ENCODE measurements around the gene SC5D.
A peak's percentile ranks its signal among the peaks of the same experiment; 100 is the strongest.

Gene SC5D

DNA sequence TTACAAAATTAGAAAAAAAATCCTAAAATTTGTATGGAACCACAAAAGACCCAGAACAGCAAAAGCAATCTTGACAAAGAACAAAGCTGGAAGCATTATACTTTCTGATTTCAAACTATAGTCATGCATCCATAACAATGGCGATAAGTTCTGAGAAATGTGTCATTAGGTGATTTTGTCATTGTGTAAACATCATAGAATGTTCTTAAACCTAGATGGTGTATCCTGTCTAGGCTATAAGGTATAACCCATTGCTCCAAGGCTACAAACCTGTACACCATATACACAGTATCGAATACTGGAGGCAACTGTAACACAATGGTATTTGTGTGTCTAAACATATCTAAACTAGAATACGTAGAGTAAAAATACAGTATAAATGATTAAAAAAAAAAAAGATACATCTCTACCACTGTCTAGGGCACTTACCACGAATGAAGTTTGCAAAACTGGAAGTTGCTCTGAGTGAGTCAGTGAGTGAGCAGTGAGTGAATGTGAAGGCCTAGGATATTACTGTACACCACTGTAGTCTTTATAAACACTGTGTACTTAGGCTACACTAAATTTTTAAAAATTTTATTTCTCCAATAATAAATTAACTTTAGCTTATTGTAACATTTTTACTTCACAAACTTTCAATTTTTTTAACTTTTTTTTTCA is 18.1 kb upstream of the SC5D start:
- CTCF ChIA-PET: no interaction called here
- Histone ChIP-seq H3K27ac (ENCODE audit: extremely low read depth, low read depth, low read length) (no peak overlapping the region), H3K4me1 (ENCODE audit: control insufficient read depth, insufficient read depth, low read length) (no peaks in the 10 kb centered on the region), H3K4me3 (ENCODE audit: low read depth, low read length) (no peak overlapping the region), H3K36me3 (ENCODE audit: control insufficient read depth in 2 of 2, insufficient read depth in 1 of 2, low read length in 2 of 2) (no peaks in the 10 kb centered on the region), H3K9me3 (ENCODE audit: control insufficient read depth, insufficient read depth, low read depth, low read length) (no peaks in the 10 kb centered on the region)
- POLR2A ChIA-PET: no interaction called here
- TF ChIP-seq, protein P1, sequence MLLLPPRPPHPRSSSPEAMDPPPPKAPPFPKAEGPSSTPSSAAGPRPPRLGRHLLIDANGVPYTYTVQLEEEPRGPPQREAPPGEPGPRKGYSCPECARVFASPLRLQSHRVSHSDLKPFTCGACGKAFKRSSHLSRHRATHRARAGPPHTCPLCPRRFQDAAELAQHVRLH (tag by site-specific recombination; IDR thresholded peaks at IDR 0.05): no peak
- TF ChIP-seq, protein P2, sequence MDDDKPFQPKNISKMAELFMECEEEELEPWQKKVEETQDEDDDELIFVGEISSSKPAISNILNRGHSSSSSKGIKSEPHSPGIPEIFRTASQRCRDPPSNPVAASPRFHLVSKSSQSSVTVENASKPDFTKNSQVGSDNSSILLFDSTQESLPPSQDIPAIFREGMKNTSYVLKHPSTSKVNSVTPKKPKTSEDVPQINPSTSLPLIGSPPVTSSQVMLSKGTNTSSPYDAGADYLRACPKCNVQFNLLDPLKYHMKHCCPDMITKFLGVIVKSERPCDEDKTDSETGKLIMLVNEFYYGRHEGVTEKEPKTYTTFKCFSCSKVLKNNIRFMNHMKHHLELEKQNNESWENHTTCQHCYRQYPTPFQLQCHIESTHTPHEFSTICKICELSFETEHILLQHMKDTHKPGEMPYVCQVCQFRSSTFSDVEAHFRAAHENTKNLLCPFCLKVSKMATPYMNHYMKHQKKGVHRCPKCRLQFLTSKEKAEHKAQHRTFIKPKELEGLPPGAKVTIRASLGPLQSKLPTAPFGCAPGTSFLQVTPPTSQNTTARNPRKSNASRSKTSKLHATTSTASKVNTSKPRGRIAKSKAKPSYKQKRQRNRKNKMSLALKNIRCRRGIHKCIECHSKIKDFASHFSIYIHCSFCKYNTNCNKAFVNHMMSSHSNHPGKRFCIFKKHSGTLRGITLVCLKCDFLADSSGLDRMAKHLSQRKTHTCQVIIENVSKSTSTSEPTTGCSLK (tag by site-specific recombination; IDR thresholded peaks at IDR 0.05): no peak
- TF ChIP-seq ZNF660 (tag by site-specific recombination; IDR thresholded peaks at IDR 0.05) (no peak), ZNF311 (tag by site-specific recombination; IDR thresholded peaks at IDR 0.05; ENCODE audit: borderline replicate concordance) (no peak), ZNF473 (tag by site-specific recombination; IDR thresholded peaks at IDR 0.05) (no peak), ZNF600 (tag by site-specific recombination; IDR thresholded peaks at IDR 0.05) (no peak), EGR2 (tag by site-specific recombination; IDR thresholded peaks at IDR 0.05; ENCODE audit: low read depth) (no peak)
- TF ChIP-seq, protein P3, sequence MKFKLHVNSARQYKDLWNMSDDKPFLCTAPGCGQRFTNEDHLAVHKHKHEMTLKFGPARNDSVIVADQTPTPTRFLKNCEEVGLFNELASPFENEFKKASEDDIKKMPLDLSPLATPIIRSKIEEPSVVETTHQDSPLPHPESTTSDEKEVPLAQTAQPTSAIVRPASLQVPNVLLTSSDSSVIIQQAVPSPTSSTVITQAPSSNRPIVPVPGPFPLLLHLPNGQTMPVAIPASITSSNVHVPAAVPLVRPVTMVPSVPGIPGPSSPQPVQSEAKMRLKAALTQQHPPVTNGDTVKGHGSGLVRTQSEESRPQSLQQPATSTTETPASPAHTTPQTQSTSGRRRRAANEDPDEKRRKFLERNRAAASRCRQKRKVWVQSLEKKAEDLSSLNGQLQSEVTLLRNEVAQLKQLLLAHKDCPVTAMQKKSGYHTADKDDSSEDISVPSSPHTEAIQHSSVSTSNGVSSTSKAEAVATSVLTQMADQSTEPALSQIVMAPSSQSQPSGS (tag by site-specific recombination; IDR thresholded peaks at IDR 0.05; ENCODE audit: low read depth): no peak

DNA sequence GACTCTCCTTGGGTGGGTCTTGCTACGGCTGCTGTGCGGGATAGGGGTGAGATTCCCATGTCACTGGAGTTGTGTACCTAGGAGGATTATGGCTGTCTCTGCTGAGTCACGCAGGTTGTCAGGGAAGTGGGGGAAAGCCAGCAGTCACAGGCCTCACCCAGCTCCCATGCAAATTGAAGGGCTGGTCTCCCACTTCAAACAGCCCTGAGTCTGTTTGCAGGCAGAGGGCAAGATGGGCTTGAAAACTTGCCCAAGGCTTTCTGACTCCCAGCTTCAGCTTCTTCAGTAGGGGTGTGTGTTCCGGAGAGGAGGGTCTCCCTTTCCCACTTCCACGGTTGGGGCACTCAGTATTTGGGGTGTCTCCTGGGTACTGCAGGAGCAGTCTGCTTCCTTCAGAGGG is 10.9 kb upstream of the SC5D start:
- Histone ChIP-seq H3K4me3 (ENCODE audit: low read depth, low read length) (no peak overlapping the region), H3K9me3 (ENCODE audit: control insufficient read depth, insufficient read depth, low read depth, low read length) (no peaks in the 10 kb centered on the region), H3K27ac (ENCODE audit: extremely low read depth, low read depth, low read length) (no peak overlapping the region), H3K4me1 (ENCODE audit: control insufficient read depth, insufficient read depth, low read length) (no peaks in the 10 kb centered on the region), H3K36me3 (ENCODE audit: control insufficient read depth in 2 of 2, insufficient read depth in 1 of 2, low read length in 2 of 2) (no peaks in the 10 kb centered on the region)
- CTCF ChIA-PET: interaction anchor here (0.6 kb wide), 1 partner anchor 17 kb away, joined by 3 read pairs; no protein-coding TSS in a partner anchor
- POLR2A ChIA-PET: interaction anchor here (1.1 kb wide), 1 partner anchor 11 kb away, joined by 5 read pairs; the partner anchor contains the start of gene SC5D
- TF ChIP-seq, protein P4, sequence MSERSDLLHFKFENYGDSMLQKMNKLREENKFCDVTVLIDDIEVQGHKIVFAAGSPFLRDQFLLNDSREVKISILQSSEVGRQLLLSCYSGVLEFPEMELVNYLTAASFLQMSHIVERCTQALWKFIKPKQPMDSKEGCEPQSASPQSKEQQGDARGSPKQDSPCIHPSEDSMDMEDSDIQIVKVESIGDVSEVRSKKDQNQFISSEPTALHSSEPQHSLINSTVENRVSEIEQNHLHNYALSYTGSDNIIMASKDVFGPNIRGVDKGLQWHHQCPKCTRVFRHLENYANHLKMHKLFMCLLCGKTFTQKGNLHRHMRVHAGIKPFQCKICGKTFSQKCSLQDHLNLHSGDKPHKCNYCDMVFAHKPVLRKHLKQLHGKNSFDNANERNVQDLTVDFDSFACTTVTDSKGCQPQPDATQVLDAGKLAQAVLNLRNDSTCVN (tag by site-specific recombination; optimal IDR thresholded peaks at IDR 0.05): no peak
- TF ChIP-seq, protein P5, sequence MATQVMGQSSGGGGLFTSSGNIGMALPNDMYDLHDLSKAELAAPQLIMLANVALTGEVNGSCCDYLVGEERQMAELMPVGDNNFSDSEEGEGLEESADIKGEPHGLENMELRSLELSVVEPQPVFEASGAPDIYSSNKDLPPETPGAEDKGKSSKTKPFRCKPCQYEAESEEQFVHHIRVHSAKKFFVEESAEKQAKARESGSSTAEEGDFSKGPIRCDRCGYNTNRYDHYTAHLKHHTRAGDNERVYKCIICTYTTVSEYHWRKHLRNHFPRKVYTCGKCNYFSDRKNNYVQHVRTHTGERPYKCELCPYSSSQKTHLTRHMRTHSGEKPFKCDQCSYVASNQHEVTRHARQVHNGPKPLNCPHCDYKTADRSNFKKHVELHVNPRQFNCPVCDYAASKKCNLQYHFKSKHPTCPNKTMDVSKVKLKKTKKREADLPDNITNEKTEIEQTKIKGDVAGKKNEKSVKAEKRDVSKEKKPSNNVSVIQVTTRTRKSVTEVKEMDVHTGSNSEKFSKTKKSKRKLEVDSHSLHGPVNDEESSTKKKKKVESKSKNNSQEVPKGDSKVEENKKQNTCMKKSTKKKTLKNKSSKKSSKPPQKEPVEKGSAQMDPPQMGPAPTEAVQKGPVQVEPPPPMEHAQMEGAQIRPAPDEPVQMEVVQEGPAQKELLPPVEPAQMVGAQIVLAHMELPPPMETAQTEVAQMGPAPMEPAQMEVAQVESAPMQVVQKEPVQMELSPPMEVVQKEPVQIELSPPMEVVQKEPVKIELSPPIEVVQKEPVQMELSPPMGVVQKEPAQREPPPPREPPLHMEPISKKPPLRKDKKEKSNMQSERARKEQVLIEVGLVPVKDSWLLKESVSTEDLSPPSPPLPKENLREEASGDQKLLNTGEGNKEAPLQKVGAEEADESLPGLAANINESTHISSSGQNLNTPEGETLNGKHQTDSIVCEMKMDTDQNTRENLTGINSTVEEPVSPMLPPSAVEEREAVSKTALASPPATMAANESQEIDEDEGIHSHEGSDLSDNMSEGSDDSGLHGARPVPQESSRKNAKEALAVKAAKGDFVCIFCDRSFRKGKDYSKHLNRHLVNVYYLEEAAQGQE (tag by site-specific recombination; IDR thresholded peaks at IDR 0.05): no peak
- TF ChIP-seq, protein P6, sequence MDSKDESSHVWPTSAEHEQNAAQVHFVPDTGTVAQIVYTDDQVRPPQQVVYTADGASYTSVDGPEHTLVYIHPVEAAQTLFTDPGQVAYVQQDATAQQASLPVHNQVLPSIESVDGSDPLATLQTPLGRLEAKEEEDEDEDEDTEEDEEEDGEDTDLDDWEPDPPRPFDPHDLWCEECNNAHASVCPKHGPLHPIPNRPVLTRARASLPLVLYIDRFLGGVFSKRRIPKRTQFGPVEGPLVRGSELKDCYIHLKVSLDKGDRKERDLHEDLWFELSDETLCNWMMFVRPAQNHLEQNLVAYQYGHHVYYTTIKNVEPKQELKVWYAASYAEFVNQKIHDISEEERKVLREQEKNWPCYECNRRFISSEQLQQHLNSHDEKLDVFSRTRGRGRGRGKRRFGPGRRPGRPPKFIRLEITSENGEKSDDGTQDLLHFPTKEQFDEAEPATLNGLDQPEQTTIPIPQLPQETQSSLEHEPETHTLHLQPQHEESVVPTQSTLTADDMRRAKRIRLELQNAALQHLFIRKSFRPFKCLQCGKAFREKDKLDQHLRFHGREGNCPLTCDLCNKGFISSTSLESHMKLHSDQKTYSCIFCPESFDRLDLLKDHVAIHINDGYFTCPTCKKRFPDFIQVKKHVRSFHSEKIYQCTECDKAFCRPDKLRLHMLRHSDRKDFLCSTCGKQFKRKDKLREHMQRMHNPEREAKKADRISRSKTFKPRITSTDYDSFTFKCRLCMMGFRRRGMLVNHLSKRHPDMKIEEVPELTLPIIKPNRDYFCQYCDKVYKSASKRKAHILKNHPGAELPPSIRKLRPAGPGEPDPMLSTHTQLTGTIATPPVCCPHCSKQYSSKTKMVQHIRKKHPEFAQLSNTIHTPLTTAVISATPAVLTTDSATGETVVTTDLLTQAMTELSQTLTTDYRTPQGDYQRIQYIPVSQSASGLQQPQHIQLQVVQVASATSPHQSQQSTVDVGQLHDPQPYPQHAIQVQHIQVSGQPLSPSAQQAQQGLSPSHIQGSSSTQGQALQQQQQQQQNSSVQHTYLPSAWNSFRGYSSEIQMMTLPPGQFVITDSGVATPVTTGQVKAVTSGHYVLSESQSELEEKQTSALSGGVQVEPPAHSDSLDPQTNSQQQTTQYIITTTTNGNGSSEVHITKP (tag by site-specific recombination; IDR thresholded peaks at IDR 0.05): no peak
- TF ChIP-seq SETDB1 (IDR thresholded peaks at IDR 0.05; ENCODE audit: insufficient read length, low read length): peak; percentile 65
